Tibial nerve (tissue), 4 donors: Measurements from ENCODE around the gene MAJIN.

ENCODE experiments used
- EP300 ChIP-seq, 2 donors: sonication (generic); formaldehyde crosslinking; IDR thresholded peaks; one replicate each; pipeline ENCODE4 v1.6.1; 2017; ENCODE audit warnings: antibody characterized with exemption in 2 of 2, mild to moderate bottlenecking in 1 of 2
- POLR2A ChIP-seq, 2 donors: fragments of 450-650 bp; IDR thresholded peaks; one replicate each; pipeline ENCODE4 v1.6.1; 2017; ENCODE audit warnings: antibody characterized with exemption in 2 of 2, mild to moderate bottlenecking in 2 of 2, moderate library complexity in 2 of 2
- TF ChIP-seq, protein P1 (sequence below), 5 experiments: fragments of 200-600 bp in 3 of 5; fragments of 450-650 bp in 2 of 5; sonication (generic) in 3 of 5; IDR thresholded peaks; one replicate each; pipeline ENCODE4 v1.5.1; 2016 to 2019; ENCODE audit warnings: antibody characterized with exemption in 5 of 5, mild to moderate bottlenecking in 3 of 5, moderate library complexity in 2 of 5

GRCh38 chr11:64989416-64989815, 17.5 kb upstream of the MAJIN start:
- TF ChIP-seq, protein P1, sequence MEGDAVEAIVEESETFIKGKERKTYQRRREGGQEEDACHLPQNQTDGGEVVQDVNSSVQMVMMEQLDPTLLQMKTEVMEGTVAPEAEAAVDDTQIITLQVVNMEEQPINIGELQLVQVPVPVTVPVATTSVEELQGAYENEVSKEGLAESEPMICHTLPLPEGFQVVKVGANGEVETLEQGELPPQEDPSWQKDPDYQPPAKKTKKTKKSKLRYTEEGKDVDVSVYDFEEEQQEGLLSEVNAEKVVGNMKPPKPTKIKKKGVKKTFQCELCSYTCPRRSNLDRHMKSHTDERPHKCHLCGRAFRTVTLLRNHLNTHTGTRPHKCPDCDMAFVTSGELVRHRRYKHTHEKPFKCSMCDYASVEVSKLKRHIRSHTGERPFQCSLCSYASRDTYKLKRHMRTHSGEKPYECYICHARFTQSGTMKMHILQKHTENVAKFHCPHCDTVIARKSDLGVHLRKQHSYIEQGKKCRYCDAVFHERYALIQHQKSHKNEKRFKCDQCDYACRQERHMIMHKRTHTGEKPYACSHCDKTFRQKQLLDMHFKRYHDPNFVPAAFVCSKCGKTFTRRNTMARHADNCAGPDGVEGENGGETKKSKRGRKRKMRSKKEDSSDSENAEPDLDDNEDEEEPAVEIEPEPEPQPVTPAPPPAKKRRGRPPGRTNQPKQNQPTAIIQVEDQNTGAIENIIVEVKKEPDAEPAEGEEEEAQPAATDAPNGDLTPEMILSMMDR (IDR thresholded peaks at IDR 0.05): no peak
- no peak for TF ChIP-seq POLR2A (IDR thresholded peaks at IDR 0.05)
- TF ChIP-seq EP300 (IDR thresholded peaks at IDR 0.05): no peak
